HEK293T (cell line): Measurements from ENCODE around the gene IGSF22.

Source experiments
- CTBP1 ChIP-seq: fragments of 450-650 bp; IDR thresholded peaks from 2 replicates; pipeline ENCODE4 v1.6.1; 2016; ENCODE audit warnings: borderline replicate concordance
- ELF4 ChIP-seq: fragments of 450-650 bp; IDR thresholded peaks from 2 replicates; pipeline ENCODE4 v1.6.1; 2017; ENCODE audit warnings: antibody characterized with exemption
- FOXK2 ChIP-seq: fragments of 450-650 bp; IDR thresholded peaks from 2 replicates; pipeline ENCODE4 v1.6.1; 2016; ENCODE audit warnings: mild to moderate bottlenecking
- FOXM1 ChIP-seq: fragments of 450-650 bp; IDR thresholded peaks from 2 replicates; pipeline ENCODE4 v1.6.1; 2017; ENCODE audit warnings: mild to moderate bottlenecking, borderline replicate concordance
- HDGF ChIP-seq: fragments of 450-650 bp; IDR thresholded peaks from 2 replicates; pipeline ENCODE4 v1.6.1; 2017; ENCODE audit warnings: antibody characterized with exemption, borderline replicate concordance
- L3MBTL2 ChIP-seq: fragments of 450-650 bp; conservative IDR thresholded peaks from 2 replicates; pipeline ENCODE4 v1.6.1; 2016; ENCODE audit warnings: mild to moderate bottlenecking
- LEF1 ChIP-seq: fragments of 450-650 bp; IDR thresholded peaks from 2 replicates; pipeline ENCODE4 v1.6.1; 2017; ENCODE audit warnings: mild to moderate bottlenecking, borderline replicate concordance
- NFRKB ChIP-seq: fragments of 450-650 bp; IDR thresholded peaks from 2 replicates; pipeline ENCODE4 v1.6.1; 2016; ENCODE audit warnings: mild to moderate bottlenecking, moderate library complexity
- SP1 ChIP-seq: fragments of 450-650 bp; IDR thresholded peaks from 2 replicates; pipeline ENCODE4 v1.6.1; 2017
- SUZ12 ChIP-seq: fragments of 450-650 bp; IDR thresholded peaks from 2 replicates; pipeline ENCODE4 v1.6.1; 2016; ENCODE audit warnings: mild to moderate bottlenecking
- TF ChIP-seq, protein P1 (sequence below): fragments of 450-650 bp; IDR thresholded peaks from 2 replicates; pipeline ENCODE4 v1.6.1; 2016

DNA sequence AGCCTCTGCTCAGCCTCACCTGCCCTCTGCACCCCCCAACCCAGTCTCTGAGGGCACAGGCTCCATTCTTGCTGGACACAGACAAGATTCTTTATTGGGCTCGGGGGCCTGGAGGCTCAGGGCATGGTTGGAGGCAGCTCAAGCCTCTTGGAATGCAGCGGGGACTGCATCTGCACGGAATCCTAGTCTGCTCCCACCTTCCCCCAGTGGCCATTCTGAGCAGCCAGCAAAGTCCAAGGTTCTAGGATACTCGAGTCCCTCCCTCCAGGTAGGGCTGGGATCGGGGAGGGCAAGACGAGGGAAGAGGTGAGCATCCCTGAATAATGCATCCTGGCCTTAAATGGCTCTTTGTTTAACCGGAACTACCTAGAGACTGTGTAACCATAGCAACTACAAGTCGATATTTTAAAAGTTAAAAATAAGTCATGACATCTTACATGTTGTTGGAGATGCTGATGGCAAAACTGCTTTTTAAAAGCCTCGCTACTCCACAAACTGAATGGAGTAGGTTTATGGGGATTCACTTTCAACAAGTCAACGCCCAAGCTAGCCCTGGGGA, 10.7 kb upstream of the IGSF22 start:
- TF ChIP-seq LEF1 (no peak), FOXM1 (no peak), SUZ12 (no peak), SP1 (no peak), ELF4 (no peak), HDGF (no peak), NFRKB (no peak), L3MBTL2 (no peak), FOXK2 (no peak), CTBP1 (no peak)
- TF ChIP-seq, protein P1, sequence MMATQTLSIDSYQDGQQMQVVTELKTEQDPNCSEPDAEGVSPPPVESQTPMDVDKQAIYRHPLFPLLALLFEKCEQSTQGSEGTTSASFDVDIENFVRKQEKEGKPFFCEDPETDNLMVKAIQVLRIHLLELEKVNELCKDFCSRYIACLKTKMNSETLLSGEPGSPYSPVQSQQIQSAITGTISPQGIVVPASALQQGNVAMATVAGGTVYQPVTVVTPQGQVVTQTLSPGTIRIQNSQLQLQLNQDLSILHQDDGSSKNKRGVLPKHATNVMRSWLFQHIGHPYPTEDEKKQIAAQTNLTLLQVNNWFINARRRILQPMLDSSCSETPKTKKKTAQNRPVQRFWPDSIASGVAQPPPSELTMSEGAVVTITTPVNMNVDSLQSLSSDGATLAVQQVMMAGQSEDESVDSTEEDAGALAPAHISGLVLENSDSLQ: no peak
